Measurements from ENCODE around the gene C2orf72. TPM values are rescaled to one million over a fixed set of nuclear protein-coding genes. Genes with fewer than 3 reads are reported as not detected.
"Not testable (repeated sequence)": the region's sequence is repeated elsewhere in the genome, so short reads cannot be mapped to it uniquely, and the experiment has no call there.

Gene C2orf72
- total RNA-seq, 1 donor from 2014 or later: 0.08 TPM

DNA sequence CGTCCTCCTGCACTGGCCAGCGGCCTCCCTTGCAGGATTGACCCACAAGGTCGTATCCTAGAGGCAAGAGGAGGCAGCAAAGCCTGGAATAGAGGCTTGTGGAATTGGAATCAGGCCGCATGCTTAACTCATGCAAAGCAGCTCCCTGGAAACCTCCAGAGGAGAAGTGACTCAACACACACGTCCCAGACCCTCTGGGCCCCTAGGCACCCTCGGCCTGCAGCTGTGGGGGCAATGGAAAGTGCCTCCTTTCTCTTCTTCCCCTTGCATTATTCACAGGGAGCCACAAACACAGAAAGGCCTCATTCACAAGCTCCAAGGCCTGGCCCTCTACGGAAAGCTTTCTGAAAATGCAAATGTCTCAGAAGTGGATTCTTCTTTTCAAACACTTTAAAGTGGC lies 21.8 kb upstream of the C2orf72 start:
- no peak for ATAC-seq

DNA sequence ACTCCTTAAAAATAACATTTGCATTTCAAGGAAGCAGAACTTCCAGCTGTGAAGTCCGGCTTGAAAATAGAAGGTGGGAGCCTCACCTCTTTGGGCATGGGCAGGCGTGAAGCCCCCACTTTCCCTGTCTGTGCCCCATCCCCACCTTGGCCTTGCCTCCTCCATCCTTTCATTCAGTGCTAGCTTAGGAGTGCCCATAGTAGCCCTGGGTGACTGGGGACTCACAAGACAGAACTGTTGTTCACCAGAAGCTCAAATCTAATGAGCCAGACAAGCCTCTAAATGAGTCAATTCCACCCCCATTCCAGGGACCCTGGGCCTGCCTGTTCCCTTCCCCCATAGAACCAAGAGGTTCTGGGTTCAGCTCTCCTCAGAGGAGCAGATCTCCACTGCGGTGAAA lies 21.4 kb upstream of the C2orf72 start:
- ATAC-seq: no peak

DNA sequence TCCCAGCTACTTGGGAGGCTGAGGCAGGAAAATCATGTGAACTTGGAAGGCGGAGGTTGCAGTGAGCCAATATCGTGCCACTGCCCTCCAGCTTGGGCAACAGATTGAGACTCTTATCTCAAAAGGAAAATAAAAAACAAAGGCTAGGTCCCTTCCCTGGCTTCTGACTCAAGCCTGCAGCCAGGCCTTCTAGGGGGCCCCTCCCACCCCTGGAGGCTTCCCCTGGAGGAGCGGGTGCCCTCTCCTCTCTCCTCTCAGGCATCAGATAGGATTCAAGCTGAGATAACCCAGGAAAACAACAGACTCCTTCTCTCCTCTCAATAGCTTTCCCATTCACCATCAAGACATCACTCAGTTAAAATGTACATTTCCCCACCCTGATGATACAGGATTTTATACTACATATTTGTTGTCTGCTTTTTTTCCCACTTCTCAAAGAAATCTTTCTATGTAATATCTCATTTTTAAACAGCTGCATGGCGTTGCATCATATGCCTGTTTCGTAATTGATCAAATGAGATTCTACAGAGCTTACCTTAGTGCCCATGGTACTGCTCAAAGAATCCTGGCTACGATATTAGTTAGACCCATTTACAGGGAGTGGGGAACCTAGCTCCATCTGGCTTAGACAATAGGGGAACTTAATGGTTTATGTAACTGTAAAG lies 20.6 kb upstream of the C2orf72 start:
- no peak for ATAC-seq

DNA sequence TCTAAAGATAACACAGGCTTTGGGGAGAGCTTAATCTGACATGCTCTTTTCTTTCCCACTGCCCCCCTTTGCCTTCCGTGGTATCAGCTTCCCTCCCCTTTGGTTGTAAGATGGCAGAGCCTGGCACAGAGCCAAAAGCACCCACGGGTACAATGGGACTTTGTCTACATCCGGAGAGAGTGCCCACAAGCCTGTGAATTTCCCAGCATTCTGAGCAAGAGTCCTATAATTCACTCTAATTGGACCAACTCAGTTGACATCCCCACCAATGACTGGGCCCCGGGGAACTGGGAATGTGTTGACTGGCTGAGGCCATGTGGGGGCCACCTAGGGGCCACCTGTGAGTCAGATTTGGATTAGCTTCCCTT lies 20.1 kb upstream of the C2orf72 start:
- ATAC-seq: no peak

DNA sequence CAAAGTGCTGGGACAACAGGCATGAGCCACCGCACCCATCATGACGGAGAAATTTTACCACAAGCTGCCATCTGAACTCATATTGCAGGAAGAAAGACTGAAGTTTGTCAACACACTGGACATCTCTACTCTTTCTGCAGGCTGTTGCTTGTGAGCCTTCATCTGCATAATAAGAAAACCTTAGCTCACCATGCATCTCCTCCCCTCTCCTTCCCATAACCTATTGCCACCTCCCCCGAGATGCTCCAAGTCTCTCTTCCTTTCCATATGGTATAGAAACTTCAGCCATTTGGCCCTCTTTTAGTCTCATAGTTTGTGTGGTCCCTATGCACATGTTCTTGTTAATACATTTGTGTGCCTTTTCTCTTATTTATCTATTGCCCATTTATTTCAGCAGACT lies 19.1 kb upstream of the C2orf72 start:
- no peak for ATAC-seq

DNA sequence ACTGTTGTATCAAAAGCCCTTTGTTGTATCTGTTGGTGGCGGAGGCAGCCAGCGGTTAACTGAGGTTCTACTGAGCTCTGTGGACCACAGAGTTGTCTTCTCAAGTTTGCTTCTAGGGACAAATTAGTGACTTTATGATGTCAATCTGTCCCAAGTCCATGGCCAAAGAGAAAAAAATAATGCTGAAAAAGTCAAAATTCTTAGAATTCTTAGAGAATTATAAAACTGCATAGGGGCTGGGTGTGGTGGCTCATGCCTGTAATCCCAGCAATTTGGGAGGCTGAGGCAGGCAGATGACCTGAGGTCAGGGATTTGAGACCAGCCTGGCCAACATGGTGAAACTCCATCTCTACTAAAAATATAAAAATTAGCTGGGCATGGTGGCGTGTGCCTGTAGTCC lies 12.3 kb upstream of the C2orf72 start:
- ATAC-seq: not testable (repeated sequence)

DNA sequence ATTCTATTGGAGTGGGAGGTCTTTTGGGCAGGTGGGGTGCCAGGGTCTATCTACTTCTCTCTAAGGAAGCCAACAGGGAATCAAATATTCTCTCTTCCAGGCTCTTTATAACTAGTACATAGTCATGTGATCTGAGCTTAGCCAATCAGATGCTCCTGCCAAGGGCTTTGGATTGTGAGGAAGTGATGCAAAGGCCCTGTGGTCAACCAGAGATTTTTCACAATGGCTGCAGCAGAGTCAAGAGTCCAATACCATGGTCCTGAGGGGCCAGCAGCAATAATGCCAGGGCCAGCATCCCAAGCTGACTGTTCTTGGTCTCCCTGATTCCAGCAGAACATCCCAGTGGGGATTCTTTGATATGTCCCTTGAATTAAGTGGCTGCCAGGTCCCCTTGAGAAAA lies 8.4 kb upstream of the C2orf72 start:
- ATAC-seq: no peak

DNA sequence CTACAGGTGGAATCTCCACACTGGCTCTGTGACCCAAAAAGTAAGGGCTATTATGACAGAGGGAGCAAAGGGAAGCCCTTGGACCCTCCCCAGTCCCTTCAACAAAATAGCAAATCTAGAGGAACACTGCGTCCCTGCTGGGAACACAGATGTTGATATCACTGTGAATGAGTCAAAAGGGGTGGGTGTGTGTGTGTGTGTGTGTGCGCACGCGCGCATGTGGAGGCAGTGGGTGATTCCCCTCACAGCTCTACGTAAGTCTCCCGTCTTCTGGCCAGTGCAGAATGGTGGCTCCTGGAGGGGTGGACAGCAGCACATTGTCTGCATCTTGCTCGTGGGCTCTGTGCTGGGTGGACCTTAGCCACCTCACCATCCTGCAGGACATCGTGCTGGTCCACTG lies 7.8 kb upstream of the C2orf72 start:
- ATAC-seq: no peak

DNA sequence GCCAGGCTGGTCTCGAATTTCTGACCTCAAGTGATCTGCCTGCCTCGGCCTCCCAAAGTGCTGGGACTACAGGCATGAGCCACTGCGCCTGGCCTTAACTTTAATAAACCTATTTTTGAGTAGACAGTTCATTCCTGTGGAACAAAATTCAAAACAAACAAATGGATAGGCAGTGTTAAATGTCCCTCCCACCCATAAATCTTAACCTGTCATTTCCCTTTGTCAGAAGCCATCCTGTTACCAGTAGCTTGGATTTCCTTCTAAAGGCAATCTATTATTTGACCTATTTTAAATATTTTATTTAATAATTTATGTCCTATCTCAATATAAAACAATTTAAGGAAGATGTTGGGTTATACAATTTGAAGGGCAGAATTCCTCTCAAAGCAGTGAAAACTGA lies 6.6 kb upstream of the C2orf72 start:
- no peak for ATAC-seq

DNA sequence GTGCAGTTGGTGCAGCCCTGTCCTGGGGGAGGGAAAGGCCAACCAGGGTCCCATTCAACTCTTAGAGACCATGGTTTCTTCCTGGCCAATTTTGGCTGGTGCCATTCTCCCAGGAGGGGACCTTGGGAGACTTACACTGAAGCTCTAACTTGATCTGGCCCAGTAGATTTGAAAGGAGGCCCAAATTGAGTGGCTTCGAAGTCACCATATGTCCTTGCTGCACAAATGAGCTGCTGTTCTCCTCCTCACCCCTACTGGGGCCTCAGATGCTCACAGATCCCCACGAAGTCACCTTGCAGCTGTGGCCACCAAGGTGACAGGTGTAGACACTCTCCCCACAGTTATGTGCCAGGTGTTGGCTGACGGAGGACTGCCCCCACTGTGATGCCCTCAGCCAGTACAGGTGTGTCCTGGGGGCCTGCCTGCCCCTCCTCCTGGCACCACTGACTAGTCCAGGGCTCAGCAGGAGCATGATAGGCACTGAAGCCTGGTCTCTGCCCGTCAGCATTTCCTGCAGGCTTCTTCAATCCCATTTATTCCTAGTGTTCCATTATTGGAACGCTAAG lies 4.7 kb upstream of the C2orf72 start:
- no peak for ATAC-seq

DNA sequence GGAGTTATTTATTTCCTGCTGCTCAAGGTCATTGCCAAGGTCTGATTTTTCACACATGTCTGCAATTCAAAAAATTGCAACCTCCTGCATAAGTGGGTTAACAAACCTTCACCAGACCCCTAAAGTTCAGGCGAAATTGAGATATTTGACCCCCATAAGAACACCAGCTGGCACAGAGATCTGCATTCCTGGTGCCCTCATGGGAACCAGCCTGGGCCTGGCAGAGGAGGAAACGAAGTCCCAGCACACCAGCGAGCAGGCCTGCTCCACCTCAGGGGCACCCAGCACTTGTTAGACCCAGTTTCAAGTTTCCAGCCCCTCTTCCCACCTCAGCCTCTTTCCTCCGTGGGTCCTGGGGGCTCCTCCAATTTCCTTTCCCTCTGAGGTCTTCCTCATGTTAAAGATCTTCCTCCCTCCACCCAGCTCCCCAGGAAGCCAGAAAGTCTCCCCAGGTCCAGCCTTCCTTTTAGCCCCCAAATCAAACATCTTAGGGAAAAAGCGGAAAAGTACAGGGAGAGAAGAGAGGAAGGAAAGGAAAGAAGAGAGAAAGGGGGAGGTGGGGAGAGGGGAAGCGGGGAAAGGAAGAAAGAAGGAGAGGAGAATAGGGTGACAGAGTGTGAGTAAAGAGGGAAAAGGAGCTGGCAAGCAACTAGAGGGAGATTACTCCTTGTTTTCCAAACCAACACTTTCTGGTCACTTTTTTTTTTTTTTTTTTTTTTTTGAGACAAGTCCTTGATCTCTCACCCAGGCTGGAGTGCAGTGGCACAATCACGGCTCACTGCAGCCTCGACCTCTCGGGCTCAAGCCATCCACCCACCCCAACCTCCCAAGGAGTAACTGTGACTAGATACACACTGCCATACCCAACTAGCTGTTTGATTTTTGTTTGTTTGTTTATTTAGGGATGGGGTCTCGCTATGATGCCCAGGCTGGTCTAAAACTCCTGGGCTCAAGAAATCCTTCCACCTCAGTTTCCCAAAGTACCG lies 3.9 kb upstream of the C2orf72 start:
- no peak for ATAC-seq

DNA sequence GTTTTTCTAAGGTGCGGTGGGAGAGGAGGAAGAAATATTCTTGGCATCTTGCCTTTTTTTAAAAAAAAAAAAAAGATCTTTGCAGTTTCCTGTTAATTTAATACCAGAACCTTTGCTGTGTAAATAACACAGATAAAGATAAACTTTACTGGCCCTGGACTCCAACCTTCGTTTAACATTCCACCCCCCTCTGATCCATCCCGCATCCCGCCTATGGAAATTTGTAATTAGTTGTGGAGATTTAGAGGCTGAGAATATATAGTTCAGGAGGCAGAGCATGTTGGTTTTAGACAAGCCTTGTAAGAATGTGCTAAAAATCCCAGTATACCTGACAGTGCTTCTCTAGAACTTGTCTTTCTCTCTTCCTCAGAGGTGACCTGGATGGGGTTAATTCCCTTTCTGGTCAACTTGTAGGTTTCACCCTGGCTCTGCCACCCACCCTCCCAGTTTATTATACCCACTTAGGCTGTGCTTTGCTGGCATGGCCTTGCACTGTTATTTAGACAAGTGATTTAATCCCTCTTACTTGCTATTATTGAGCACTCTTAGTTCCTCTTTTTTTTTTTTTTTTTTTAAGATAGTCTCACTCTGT lies 2.9 kb upstream of the C2orf72 start:
- no peak for ATAC-seq

DNA sequence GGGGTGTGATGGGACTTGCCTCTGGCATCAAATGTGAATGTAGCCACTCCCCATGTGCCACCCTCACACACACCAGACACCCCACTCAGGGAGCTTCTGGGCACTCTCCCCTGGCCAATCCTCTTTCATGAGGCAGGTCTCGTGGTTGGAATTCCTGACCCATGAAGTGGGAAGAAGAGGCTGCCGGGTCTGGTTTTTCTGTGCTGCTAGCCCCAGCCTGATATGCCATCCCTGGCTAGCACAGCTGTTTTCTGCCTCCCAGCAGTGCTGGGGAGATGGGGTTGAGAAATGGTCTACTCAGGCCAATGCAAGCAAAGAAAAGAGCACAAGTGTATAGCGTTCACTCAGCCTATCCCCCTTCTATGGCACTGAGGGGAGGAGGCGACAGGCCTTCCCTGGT lies 1.2 kb upstream of the C2orf72 start:
- ATAC-seq: no peak

DNA sequence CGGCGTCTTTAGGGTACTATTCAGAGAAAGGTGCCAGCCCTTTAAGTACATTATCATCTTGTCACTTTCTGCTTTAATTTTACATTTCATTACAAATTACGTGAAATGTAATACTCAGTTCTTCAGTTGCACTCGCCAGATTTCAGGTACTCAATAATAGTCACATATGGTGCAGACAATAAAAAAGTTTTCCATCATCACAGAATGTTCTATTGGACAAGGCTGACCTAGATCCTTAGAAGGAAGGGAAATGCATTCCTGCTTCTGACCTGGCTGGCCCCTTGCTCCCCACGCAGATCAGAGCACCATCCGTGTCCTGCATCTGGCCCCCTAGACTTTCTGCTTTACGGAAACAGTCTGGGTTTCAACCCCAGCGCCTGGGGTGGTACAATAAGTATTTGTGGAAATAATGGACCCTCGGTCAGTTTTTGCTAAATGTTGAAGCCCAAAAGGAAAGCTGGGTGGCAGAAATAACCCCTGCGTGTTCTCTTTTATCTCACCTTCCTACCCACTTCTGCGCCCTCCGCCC lies 681 bp upstream of the C2orf72 start:
- no peak for ATAC-seq

DNA sequence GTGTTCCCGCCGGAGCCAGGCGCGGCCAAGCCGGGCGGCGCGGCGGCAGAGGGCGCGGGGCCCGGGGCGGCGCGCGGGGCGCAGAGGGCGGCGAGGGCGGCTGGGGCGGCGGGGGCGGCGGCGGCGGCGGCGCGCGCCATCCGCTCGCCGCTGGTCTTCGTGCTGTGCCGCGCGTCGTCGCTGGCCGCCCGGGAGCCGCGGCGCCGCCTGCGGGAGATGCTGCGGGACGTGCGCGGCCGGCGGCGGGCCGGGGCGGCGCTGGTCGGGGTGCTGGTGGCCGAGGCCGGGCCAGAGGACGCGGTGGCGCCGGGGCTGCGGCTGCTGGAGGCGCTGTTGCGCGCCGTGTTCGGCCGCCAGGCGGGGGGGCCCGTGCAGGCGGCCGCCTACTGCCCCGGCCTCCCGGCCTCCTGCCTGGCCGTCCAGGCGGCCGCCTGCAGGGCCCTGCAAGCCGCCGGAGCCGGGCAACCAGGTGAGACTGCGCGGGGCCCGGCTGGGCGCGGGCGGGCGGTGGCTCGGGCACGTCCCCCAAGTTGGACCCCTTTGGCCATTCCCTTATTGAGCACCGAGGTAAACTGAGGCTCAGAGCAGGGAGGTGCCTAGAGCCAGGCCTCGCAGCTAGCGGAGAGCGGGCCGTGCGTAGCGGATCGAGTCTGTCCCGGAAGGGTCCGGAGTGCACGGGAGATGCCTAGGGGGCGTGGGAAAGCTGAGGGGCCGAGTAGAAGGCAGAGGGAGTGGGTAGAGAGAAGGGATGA lies 584 bp downstream of the C2orf72 start:
- no peak for ATAC-seq

DNA sequence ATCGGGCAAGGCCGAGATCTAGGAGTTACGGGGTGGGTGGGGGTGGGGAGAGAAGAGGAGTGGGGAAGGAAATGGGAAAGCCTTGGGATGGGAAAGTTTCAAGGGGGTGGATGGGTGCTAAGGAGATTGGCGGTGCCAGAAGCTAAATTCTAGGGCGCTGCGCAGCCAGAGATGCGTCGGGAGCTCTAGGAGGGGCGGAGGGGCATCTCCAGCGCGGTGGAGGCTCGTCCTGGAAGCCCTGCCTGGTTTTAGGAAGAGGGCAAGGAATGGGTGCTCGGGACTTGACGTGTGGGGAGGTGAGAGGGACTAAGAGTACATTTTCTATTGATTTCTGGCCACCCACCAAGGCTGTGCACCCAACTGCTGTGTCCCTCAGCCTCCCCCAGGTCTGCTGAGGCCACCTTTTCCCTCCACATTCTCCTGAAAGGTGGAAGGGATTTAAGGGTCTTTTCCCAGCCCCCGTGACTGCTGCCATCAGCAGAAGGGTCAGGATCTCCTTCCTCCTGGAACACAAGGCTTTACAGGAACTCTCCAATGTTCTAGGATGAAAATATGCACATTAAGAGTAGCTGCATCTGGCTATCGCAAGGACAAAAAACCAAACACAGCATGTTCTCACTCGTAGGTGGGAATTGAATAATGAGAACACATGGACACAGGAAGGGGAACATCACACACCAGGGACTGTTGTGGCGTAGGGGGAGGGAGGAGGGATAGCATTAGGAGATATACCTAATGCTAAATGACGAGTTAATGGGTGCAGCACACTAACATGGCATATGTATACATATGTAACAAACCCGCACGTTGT lies 1.4 kb downstream of the C2orf72 start:
- ATAC-seq: no peak

DNA sequence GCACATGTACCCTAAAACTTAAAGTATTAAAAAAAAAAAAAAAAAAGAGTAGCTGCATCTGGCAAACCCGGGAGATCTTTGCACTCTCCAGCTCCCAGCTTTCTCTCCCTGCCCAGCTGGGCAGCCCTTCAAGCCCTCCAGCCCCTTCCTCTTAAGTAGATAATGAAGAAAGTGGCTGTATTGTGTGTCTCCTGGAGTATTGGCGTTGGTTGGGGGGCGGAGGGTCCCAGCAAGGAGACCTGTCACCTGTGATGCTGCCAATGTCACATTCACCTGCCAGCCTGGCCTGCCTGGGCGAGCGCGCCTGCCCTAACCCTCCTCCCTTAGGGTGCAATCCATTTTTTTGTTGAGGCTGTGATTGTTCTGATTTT lies 2.0 kb downstream of the C2orf72 start:
- no peak for ATAC-seq

DNA sequence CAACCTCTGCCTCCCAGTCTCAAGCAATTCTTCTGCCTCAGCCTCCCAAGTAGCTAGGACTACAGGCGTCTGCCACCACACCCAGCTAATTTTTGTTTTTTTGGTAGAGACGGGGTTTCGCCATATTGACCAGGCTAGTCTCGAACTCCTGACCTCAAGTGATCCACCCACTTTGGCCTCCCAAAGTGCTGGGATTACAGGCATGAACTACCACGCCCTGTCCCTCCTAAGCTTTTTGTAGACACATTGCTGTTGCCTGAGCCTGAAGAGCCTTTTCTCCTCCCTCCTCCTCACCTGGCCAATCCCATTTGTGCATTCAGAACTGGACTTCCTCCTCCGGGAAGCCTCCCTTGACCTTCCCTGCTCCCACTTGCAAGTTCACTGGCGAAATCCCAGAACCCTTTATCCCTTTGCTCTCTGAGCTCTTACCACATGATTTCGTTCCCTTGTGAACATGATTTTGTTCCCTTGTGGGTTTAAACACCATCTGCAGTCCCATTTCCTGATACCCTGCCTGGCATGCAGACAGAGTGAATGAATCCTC lies 2.6 kb downstream of the C2orf72 start:
- ATAC-seq: no peak

DNA sequence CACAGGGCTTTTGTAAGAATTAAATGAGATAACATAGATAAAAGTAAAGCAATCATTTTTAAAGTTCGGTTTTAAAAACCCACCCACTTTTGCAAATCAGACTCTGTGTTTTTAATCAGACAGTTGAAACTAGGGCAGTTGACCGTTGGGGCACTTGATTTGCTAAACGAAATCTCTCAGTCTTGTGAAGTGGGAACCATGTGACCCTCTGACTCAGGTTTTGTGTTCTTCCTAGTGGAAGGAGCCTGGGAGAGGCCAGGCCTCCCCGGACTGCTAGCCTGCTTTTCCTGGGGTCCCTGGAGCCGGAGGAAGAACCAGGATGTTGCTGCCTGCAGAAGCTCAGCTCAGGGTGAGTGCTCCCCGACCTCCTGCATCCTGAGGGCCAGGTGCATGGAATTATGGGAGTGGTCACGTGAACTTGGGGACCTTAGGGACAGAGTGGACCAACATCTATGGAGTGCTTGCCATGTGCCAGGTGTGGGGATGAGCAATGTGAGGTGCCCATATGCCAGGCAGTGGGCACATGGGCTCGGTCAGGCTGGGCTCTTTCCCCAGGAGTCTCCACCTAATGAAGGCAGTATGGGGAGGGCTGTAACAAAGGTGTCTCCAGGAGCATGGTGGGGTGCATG lies 3.9 kb downstream of the C2orf72 start:
- ATAC-seq: peak; percentile 11

DNA sequence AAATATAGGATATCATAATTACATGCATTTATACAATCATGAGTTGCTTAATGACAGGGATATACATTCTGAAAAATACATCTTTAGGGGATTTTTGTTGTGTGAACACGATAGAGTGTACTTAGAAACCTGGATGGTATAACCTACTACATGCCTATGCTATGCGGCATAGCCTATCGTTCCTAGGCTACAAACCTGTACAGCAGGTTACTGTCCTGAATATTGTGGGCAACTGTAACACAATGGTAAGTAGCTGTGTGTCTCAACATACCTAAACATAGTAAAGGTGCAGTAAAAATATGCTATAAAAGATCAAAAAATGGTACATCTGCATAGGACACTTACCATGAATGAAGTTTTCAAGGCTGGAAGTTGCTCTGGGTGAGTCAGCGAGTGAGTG lies 6.5 kb downstream of the C2orf72 start:
- no peak for ATAC-seq

DNA sequence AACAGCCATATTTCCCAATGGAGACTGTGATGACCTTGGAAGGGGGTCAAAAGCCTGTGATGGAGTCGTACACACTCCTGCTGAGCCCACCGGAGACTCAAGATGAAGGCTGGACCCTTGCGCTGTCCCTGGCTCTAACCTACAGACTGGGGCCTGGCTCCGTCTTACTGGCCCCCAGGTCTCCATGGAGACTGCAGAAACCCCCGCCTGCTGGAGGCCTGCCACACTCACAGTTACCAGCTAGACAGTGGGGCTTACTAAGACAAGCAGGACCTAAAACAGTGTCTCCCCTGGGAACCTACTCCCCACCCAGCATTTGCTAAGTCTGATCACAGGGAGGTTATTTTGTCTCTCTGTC lies 9.6 kb downstream of the C2orf72 start:
- ATAC-seq: no peak
